GM12878 (cell line): Measurements from ENCODE around the gene IMMT.

Experiments
- CTCF ChIP-seq, 3 experiments: IDR thresholded peaks in 2 of 3; conservative IDR thresholded peaks in 1 of 3; 2 replicates each; pipeline ENCODE4 v1.5.1; 2011; ENCODE audit warnings: low read depth in 3 of 3, low read length in 3 of 3, mild to moderate bottlenecking in 3 of 3, control low read depth in 2 of 3, moderate library complexity in 2 of 3, inconsistent platforms in 1 of 3, mixed read lengths in 1 of 3; ENCODE audit not compliant: control insufficient read depth in 2 of 3, insufficient read depth in 1 of 3; ENCODE audit errors: extremely low read depth in 1 of 3
- EP300 ChIP-seq, 2 experiments: fragments of 150-350 bp in 1 of 2; IDR thresholded peaks; 2 replicates each; pipeline ENCODE4 v1.6.1; 2011 to 2012; ENCODE audit warnings: low read depth in 2 of 2, low read length in 2 of 2, borderline replicate concordance in 1 of 2, improper control_type of control experiment in 1 of 2, inconsistent platforms in 1 of 2; ENCODE audit not compliant: control insufficient read depth in 1 of 2
- EZH2 ChIP-seq: IDR thresholded peaks from 2 replicates; pipeline ENCODE4 v1.6.1; 2012; ENCODE audit warnings: low read depth, mild to moderate bottlenecking, control low read depth, inconsistent platforms, low read length, borderline replicate concordance; ENCODE audit not compliant: control insufficient read depth
- FOXM1 ChIP-seq: IDR thresholded peaks from 2 replicates; pipeline ENCODE4 v1.6.1; 2012; ENCODE audit warnings: low read depth, mild to moderate bottlenecking, inconsistent platforms, low read length, moderate library complexity
- GABPA ChIP-seq: IDR thresholded peaks from 2 replicates; pipeline ENCODE4 v1.6.1; 2014; ENCODE audit warnings: antibody characterized with exemption, low read depth, mild to moderate bottlenecking, inconsistent platforms
- HDAC2 ChIP-seq: fragments of 200-600 bp; sonication (generic); IDR thresholded peaks from 2 replicates; pipeline ENCODE4 v1.6.1; 2017
- HDGF ChIP-seq: fragments of 450-650 bp; IDR thresholded peaks from 2 replicates; pipeline ENCODE4 v1.6.1; 2016; ENCODE audit warnings: antibody characterized with exemption
- POLR2AphosphoS5 ChIP-seq: IDR thresholded peaks from 2 replicates; pipeline ENCODE4 v1.6.1; 2011; ENCODE audit warnings: mild to moderate bottlenecking, low read length, inconsistent platforms
- SMC3 ChIP-seq: IDR thresholded peaks from 2 replicates; pipeline ENCODE4 v1.6.1; 2011; ENCODE audit warnings: low read length, improper control_type of control experiment, borderline replicate concordance
- STAT1 ChIP-seq: fragments of 450-650 bp; conservative IDR thresholded peaks from 2 replicates; pipeline ENCODE4 v1.6.1; 2014; ENCODE audit warnings: antibody characterized with exemption, mild to moderate bottlenecking
- TCF12 ChIP-seq: IDR thresholded peaks from 2 replicates; pipeline ENCODE4 v1.6.1; 2011; ENCODE audit warnings: low read depth, mild to moderate bottlenecking, low read length
- WRNIP1 ChIP-seq: IDR thresholded peaks from 2 replicates; pipeline ENCODE4 v1.6.1; 2011; ENCODE audit warnings: low read depth, low read length, improper control_type of control experiment, borderline replicate concordance

GRCh38 chr2:86124683-86125082, 70.6 kb downstream of the IMMT start:
- TF ChIP-seq TCF12 (no peak), POLR2AphosphoS5 (no peak), CTCF (IDR thresholded peaks at IDR 0.05 in 2 of 3, conservative IDR thresholded peaks at IDR 0.05 in 1 of 3; ENCODE audit: control insufficient read depth in 2 of 3, extremely low read depth in 1 of 3, insufficient read depth in 1 of 3, low read depth in 3 of 3, low read length in 3 of 3) (no peak), HDGF (no peak), HDAC2 (no peak), EP300 (IDR thresholded peaks at IDR 0.05; ENCODE audit: borderline replicate concordance in 1 of 2, control insufficient read depth in 1 of 2, low read depth in 2 of 2, low read length in 2 of 2) (no peak), WRNIP1 (no peak), EZH2 (no peak), FOXM1 (no peak), SMC3 (no peak), STAT1 (no peak), GABPA (no peak)
